Neural crest cell (in vitro differentiated cells): ENCODE data around the gene SSH2. TPM values are rescaled to one million over a fixed set of nuclear protein-coding genes. Genes with fewer than 3 reads are reported as not detected.

Experiments
- DNase-seq: peaks from one replicate; pipeline ENCODE4 v3.0.0; 2021; ENCODE audit warnings: low read depth, mixed read lengths, low spot score
- H3K27ac Mint-ChIP-seq: one replicate; pipeline ENCODE4 v1.8.0; 2021; ENCODE audit warnings: mild to moderate bottlenecking, mixed read lengths; ENCODE audit not compliant: unreplicated experiment
- H3K27me3 Mint-ChIP-seq: 2 replicates; pipeline ENCODE4 v1.8.0; 2021; ENCODE audit warnings: low read depth, mild to moderate bottlenecking, mixed read lengths
- H3K36me3 Mint-ChIP-seq: 2 replicates; pipeline ENCODE4 v1.8.0; 2021; ENCODE audit warnings: low read depth, mild to moderate bottlenecking, mixed read lengths
- H3K4me1 Mint-ChIP-seq: 2 replicates; pipeline ENCODE4 v1.8.0; 2021; ENCODE audit warnings: mixed read lengths
- H3K4me3 Mint-ChIP-seq: one replicate; pipeline ENCODE4 v1.8.0; 2021; ENCODE audit warnings: mild to moderate bottlenecking, mixed read lengths
- H3K9me3 Mint-ChIP-seq: 2 replicates; pipeline ENCODE4 v1.8.0; 2021; ENCODE audit warnings: mixed read lengths
- total RNA-seq: library from RNA; stranded (reverse); gene quantifications from 2 replicates; pipeline ENCODE4 v1.2.1, GENCODE V29; 2021
- TF ChIP-seq, protein P1 (sequence below): fragments of 200-600 bp; sonication (generic); conservative IDR thresholded peaks from 2 replicates; pipeline ENCODE4 v1.5.0; 2021; ENCODE audit warnings: antibody characterized with exemption, mild to moderate bottlenecking

Gene SSH2
- total RNA-seq, 1 donor from 2014 or later = 29.2 TPM

DNA sequence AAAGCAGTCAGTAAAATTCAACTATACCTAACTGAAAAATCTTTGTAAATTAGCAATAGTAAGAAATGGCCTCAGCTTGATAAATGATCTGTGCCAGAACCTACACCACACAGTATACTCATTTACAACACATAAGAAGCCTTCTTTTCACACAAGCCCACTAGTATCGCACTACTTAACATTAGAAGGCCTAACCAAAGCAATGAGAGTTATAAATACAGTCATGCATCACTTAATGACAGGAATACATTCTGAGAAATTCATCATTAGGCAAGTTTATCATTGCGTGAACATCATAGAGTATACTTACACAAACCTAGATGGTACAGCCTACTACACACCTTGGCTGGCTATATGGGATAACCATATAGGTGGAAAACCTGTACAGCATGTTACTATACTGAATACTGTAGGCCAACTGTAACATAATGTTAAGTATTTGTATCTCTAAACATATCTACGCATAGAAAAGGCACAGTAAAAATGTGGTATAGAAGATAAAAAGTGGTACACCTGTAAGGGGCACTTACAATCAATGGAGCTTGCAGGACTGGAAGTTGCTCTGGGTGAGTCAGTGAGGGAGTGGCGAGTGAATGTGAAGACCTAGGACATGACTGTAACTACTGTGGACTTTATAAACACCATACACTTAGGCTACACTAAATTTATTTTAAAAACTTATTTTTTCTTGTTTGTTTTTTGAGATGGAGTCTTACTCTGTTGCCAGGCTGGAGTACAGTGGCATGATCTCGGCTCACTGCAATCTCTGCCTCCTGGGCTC, 180.8 kb downstream of the SSH2 start:
- TF ChIP-seq, protein P1, sequence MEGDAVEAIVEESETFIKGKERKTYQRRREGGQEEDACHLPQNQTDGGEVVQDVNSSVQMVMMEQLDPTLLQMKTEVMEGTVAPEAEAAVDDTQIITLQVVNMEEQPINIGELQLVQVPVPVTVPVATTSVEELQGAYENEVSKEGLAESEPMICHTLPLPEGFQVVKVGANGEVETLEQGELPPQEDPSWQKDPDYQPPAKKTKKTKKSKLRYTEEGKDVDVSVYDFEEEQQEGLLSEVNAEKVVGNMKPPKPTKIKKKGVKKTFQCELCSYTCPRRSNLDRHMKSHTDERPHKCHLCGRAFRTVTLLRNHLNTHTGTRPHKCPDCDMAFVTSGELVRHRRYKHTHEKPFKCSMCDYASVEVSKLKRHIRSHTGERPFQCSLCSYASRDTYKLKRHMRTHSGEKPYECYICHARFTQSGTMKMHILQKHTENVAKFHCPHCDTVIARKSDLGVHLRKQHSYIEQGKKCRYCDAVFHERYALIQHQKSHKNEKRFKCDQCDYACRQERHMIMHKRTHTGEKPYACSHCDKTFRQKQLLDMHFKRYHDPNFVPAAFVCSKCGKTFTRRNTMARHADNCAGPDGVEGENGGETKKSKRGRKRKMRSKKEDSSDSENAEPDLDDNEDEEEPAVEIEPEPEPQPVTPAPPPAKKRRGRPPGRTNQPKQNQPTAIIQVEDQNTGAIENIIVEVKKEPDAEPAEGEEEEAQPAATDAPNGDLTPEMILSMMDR = no peak
- H3K27ac Mint-ChIP-seq = no peak overlapping the region
- H3K9me3 Mint-ChIP-seq = no peaks in the 10 kb centered on the region
- H3K27me3 Mint-ChIP-seq = no peaks in the 10 kb centered on the region
- no peak for DNase-seq
- H3K4me1 Mint-ChIP-seq = peaks cover 14% of the 10 kb centered on the region
- no peak overlapping the region for H3K4me3 Mint-ChIP-seq
- no peaks in the 10 kb centered on the region for H3K36me3 Mint-ChIP-seq

DNA sequence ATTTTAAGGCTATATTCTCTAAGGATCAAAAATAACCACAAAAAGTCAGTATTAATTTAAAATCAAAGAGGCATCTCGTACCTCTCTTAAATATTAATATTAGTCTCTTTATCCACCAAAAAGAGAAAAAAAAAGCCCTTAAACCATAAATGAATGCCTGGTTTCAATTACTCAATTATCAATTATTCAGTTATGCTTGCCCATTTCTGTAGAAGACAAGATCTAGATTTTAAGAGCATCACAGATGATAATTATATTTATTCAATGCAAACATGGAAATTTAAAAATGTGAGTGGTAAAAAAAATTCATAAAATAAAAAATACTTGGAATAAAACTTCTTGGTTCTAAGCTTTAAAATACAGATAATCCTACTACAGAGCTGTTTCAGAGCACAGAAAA, 181.6 kb downstream of the SSH2 start:
- TF ChIP-seq, protein P1 = no peak
- Mint-ChIP-seq H3K9me3 (no peaks in the 10 kb centered on the region), H3K4me1 (peaks cover 22% of the 10 kb centered on the region), H3K4me3 (no peak overlapping the region), H3K27me3 (no peaks in the 10 kb centered on the region), H3K27ac (no peak overlapping the region), H3K36me3 (no peaks in the 10 kb centered on the region)
- no peak for DNase-seq

DNA sequence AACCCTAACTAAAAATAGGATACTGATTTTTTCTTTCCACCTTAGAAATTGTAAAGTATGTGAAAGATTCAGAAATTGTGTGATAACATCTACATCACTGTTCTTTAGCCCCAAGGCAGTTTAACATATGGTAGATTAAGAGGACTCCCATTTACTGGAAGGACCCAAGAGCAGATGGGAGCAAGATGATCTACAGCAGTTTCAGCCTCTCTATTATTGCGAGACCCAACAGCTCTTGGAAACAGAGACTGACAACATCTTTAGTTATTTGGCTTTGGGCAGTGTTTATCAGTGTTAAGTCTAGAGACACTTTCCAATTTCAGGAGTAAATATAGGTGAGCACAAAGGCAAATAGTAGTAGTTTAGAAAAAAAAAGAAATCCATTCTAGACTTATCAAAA, 182.4 kb downstream of the SSH2 start:
- TF ChIP-seq, protein P1 = no peak
- Mint-ChIP-seq H3K4me1 (peaks cover 27% of the 10 kb centered on the region), H3K27ac (no peak overlapping the region), H3K4me3 (no peak overlapping the region), H3K27me3 (no peaks in the 10 kb centered on the region), H3K9me3 (no peaks in the 10 kb centered on the region), H3K36me3 (no peaks in the 10 kb centered on the region)
- no peak for DNase-seq

DNA sequence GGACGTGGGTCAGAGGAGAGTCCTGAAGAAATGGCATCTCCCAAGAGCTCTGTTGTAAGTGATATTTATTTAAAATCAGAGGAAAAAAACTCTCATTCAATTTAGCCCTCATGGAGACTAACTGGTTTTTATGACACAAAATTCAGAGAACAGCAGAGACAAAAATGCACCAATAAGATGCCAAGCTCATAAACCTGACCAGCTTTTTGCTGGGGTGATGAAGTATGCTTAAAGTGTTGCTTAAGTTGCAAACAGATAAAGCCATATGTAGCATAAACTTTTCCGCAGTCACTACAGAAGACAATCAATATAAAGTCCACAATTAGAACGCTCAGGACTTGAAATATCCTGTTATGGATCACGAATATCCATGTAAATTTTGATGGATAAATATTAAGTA, 183.4 kb downstream of the SSH2 start:
- no peak overlapping the region for H3K4me3 Mint-ChIP-seq
- H3K36me3 Mint-ChIP-seq = no peaks in the 10 kb centered on the region
- no peak overlapping the region for H3K27ac Mint-ChIP-seq
- peaks cover 33% of the 10 kb centered on the region for H3K4me1 Mint-ChIP-seq
- TF ChIP-seq, protein P1 = no peak
- no peaks in the 10 kb centered on the region for H3K9me3 Mint-ChIP-seq
- DNase-seq = no peak
- H3K27me3 Mint-ChIP-seq = no peaks in the 10 kb centered on the region

DNA sequence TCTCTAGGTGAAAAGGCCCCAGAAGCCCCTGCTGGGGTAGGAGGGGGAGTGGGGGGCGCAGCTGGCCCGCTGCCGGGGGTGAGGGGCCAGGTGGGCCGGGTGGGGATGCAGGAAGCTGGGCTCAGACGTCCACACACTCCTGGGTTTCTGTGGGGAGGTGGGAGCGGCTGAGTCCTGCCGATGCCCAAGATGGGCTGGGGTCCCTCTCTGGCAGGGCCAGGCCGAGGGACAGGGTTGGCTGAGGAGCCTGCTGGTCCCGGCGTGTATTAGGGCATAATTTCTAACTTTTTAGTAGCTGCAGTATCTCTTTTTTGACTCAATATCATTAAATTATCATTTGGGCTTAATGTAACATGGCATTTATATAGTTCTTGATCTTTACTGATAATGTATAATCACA, 185.9 kb downstream of the SSH2 start:
- H3K27ac Mint-ChIP-seq = peak overlapping the region; percentile 44
- H3K4me1 Mint-ChIP-seq = peaks cover 57% of the 10 kb centered on the region
- H3K27me3 Mint-ChIP-seq = no peaks in the 10 kb centered on the region
- no peaks in the 10 kb centered on the region for H3K9me3 Mint-ChIP-seq
- no peak overlapping the region for H3K4me3 Mint-ChIP-seq
- H3K36me3 Mint-ChIP-seq = no peaks in the 10 kb centered on the region
- no peak for DNase-seq
- TF ChIP-seq, protein P1 = no peak
